WERI-Rb-1 (cell line): ENCODE measurements around the gene FZD8.

ENCODE experiments used
- DNase-seq: peaks from one replicate; pipeline ENCODE4 v3.0.0-alpha.2; 2020
- H3K27ac ChIP-seq: fragments of 250-450 bp; sonication (Bioruptor Pico); 2 replicates; pipeline ENCODE4 v1.5.1; 2020; ENCODE audit warnings: mild to moderate bottlenecking, moderate library complexity
- H3K27me3 ChIP-seq: fragments of 250-450 bp; sonication (Bioruptor Pico); 2 replicates; pipeline ENCODE4 v1.5.1; 2021; ENCODE audit warnings: mild to moderate bottlenecking, low read depth, moderate library complexity; ENCODE audit not compliant: insufficient read depth, severe bottlenecking
- H3K36me3 ChIP-seq: fragments of 250-450 bp; sonication (Bioruptor Pico); 2 replicates; pipeline ENCODE4 v1.5.1; 2020; ENCODE audit warnings: mild to moderate bottlenecking, moderate library complexity
- H3K4me3 ChIP-seq: 2 replicates; pipeline ENCODE4 v1.5.1; 2011; ENCODE audit warnings: low read depth, mild to moderate bottlenecking, control low read depth, low read length
- H3K9me3 ChIP-seq: fragments of 250-450 bp; sonication (Bioruptor Pico); 2 replicates; pipeline ENCODE4 v1.5.1; 2021; ENCODE audit warnings: mild to moderate bottlenecking, moderate library complexity; ENCODE audit not compliant: severe bottlenecking
- TF ChIP-seq, protein P1 (sequence below): IDR thresholded peaks from 2 replicates; pipeline ENCODE4 v1.5.1; 2011; ENCODE audit warnings: low read depth, mild to moderate bottlenecking, control low read depth, inconsistent platforms, low read length

Gene FZD8

DNA sequence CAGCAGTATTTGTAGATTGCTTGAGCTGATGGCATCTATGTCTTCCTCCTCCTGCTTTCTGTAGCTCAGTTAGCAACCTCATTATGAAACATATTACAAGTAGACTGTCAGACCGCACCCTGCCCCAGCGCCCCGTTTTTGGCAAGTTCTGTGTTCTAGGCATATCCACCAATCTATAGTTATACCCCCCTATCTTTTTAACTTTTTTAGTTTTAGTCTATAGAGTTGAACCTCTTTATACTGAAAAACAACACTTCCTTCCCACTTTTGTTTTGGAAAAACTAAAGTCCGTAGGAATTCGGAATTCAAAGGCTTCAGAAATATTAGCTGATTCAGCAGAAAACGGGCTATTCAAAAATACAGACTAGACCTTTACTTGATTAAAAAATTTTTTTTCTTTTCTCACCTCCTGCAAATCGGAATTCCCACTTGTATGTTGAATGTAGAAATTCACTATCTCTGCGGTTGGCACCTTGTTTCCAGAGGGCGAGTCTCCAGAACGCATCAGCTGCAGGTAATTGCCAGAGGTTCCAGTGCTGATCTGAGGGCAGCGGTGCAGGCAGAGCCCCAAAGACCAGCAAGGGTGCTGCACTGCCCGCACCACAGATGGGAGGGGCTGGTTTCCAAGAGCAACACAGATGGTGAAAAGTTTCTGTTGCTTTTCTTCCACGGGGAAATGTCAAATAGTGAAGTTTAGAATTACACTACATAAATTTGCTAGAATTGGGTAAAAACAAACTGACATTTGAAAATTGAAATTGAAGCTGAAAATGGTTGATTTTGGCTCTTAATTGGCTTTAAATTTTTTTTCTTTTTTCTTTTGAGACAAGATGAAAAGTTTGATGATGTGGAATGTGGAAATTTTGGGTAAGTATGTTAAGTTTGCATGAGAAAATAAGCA lies 2.2 kb upstream of the FZD8 start:
- Histone ChIP-seq H3K27ac (no peak overlapping the region), H3K36me3 (peaks cover 9% of the 10 kb centered on the region), H3K4me3 (no peak overlapping the region), H3K9me3 (no peaks in the 10 kb centered on the region), H3K27me3 (no peaks in the 10 kb centered on the region)
- no peak for DNase-seq
- TF ChIP-seq, protein P1, sequence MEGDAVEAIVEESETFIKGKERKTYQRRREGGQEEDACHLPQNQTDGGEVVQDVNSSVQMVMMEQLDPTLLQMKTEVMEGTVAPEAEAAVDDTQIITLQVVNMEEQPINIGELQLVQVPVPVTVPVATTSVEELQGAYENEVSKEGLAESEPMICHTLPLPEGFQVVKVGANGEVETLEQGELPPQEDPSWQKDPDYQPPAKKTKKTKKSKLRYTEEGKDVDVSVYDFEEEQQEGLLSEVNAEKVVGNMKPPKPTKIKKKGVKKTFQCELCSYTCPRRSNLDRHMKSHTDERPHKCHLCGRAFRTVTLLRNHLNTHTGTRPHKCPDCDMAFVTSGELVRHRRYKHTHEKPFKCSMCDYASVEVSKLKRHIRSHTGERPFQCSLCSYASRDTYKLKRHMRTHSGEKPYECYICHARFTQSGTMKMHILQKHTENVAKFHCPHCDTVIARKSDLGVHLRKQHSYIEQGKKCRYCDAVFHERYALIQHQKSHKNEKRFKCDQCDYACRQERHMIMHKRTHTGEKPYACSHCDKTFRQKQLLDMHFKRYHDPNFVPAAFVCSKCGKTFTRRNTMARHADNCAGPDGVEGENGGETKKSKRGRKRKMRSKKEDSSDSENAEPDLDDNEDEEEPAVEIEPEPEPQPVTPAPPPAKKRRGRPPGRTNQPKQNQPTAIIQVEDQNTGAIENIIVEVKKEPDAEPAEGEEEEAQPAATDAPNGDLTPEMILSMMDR: no peak

DNA sequence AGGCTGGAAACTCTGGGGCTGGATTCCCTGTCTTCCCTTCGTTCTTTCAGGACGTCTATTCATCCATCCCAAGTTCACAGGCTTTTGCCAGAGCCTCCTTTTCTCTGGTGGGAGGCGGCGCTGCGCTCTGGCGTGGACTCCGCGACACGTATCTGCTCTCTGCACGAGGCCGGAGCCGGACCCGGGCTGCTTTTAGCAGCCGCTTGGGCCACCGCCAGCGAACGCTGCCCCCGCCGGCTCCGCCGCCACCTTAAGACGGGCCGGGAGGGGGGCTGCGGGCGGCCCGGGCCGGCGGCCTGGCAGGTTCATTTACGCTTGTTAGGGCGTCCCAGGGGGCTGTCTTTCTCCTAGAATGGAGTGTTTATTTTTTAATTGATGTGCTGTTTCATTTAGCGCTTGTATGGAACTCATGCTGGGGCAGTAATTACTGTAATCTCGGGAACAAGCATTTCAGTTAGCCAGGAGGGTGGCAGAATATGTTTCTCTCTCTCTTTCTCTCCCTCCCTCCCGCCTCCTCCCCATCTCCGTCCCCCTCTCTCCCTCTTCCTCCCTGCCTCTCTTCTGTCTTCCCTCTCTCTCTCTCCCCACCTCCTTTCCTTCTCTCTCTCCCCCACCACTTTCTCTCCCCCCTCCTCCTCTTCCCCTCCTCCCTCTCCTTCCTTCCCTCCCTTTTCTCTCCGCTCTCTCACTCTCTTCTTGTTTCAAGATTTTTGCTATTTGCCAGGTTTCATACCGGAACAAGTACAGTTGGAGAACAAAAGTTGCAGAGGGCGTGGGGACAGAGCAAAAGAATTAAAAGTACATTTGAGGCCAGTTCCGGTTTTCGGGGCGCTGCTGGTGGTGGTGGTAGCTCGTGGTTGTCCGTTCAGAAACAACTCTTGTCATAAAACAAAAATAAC lies 1.3 kb upstream of the FZD8 start:
- TF ChIP-seq, protein P1: no peak
- no peaks in the 10 kb centered on the region for H3K27me3 ChIP-seq
- H3K4me3 ChIP-seq: peak overlapping the region; percentile 74
- DNase-seq: peak; percentile 27
- peak overlapping the region; percentile 78 for H3K27ac ChIP-seq
- H3K36me3 ChIP-seq: peaks cover 9% of the 10 kb centered on the region
- H3K9me3 ChIP-seq: no peaks in the 10 kb centered on the region

DNA sequence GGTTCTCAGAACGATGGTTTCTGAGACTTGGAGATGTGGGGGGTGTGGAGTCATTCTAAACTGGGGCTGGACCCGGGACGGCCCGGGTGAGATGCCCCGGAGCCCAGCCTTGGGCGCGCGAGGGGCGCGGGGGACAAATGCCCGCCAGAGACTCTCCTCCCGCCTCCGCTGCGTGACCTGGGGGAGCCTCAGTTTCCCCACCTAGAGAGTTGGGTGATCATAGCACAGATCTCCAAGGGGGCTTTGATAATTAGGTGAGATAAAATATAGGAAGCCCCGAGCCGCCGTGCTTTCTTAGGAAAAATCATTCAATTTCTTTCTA lies 658 bp upstream of the FZD8 start:
- Histone ChIP-seq H3K9me3 (no peaks in the 10 kb centered on the region), H3K27ac (peak overlapping the region; percentile 78), H3K27me3 (no peaks in the 10 kb centered on the region), H3K4me3 (peak overlapping the region; percentile 74), H3K36me3 (peaks cover 14% of the 10 kb centered on the region)
- no peak for DNase-seq
- TF ChIP-seq, protein P1: no peak

DNA sequence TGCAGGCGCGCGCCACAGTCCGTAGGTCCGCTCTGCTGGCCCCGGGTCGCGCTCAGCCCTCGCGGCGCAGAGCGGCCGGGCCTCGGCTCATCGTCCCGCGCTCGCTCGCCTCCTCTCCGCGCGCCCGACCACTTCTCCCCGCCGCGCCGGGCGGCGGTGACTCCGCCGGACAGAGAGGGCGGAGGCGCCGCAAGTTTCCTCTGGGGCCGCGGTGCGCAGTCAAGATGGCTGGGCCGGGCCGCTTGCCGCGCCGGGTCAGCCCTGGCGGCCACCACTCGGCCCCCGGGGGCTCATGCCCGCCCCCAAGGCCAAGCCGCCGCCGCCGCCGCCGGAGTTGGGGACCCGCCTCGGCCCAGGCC lies 441 bp downstream of the FZD8 start:
- Histone ChIP-seq H3K27me3 (no peaks in the 10 kb centered on the region), H3K36me3 (peaks cover 14% of the 10 kb centered on the region), H3K4me3 (peak overlapping the region; percentile 74), H3K27ac (peak overlapping the region; percentile 78), H3K9me3 (no peaks in the 10 kb centered on the region)
- TF ChIP-seq, protein P1: no peak
- DNase-seq: no peak

DNA sequence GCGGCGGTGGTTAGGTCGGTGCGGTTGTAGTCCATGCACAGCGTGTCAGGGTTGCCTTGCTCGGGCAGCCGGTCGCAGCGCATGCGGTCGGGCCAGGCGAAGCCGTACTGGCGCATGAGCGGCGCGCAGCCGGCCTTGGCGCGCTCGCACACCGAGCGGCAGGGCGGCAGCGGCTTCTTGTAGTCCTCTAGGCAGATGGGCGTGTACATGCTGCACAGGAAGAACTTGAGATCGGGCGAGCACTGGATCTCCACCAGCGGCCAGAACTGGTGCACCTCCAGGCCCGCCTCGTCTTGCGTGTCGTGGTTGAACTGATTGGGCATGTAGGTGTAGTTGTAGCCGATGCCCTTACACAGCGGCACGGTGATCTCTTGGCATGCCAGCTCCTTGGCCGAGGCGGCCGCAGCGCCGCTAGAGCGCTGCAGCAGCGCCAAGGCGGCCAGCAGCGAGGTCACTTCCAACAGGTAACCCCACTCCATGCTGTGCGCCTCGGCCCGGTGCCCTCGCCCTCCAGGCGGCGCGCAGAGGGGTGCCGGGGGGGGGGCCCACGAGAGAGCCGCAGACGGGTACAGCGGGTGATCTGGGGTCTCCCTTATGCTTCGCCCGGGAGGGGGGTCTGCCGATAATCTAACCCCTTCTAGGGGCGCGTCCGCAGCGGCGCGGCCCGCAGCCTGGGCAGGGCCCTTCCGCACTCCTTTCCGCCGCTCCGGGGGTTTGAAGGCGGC lies 983 bp downstream of the FZD8 start:
- H3K36me3 ChIP-seq: peaks cover 14% of the 10 kb centered on the region
- TF ChIP-seq, protein P1: no peak
- peak overlapping the region; percentile 74 for H3K4me3 ChIP-seq
- peak; percentile 43 for DNase-seq
- no peaks in the 10 kb centered on the region for H3K27me3 ChIP-seq
- no peaks in the 10 kb centered on the region for H3K9me3 ChIP-seq
- peak overlapping the region; percentile 78 for H3K27ac ChIP-seq
